GM19455 (cell line): ENCODE measurements around the gene TOR1A.

Experiments used
- ATAC-seq: cut with Tn5 transposase; IDR thresholded peaks from one replicate; pipeline ENCODE4 v1.9.1; 2021; ENCODE audit not compliant: unreplicated experiment

TOR1A gene

DNA sequence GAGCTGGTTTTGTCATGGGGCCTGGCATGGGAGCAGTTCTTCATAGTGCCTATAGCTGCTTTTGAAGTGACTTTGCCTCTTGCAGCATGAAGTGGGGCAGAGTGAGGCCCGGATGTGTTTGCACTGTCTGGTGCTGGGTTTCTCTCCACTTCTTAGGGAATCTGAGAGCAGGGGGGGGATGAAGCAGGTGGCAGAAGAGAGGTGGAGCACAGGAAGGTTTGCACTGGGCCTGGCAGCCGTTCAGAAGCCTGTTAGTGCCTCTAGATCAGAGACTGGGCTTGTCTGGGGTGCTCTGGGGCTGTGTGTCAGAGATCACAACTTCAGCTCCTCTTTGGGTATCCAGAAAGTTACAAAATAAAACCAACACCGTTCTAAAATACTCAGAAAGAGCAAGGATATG is 29.7 kb upstream of the TOR1A start:
- no peak for ATAC-seq

GRCh38 chr9:129852579-129852978 is 28.6 kb upstream of the TOR1A start:
- ATAC-seq = no peak

GRCh38 chr9:129851821-129852220 is 27.9 kb upstream of the TOR1A start:
- ATAC-seq = no peak

DNA sequence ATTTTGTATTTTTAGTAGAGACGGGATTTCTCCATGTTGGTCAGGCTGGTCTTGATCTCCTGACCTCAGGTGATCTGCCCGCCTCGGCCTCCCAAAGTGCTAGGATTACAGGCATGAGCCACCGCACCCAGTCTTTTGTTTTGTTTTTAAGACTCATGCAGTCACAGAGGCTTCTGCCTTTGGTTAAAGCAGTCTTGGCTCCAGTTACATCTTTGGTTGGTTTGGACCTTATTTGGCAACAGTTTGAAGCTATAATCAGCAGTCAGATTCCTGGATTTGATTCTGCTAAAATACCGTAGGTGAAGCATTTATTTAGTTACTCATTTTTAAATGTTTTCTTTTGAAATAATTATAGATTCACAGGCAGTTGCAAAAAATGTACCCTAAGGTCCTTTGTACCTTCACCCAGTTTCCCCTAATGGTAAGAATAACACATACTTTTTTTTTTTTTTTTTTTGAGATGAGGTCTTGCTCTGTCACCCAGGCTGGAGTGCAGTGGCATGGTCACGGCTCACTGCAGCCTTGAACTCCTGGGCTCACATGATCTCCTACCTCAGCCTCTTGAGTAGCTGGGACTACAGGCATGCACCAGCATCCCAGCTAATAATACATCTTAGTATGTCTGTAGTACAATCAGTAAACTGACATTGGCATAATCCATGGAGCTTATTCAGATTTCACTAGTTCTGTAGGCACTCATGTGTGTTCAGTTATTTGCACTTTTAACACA is 27.1 kb upstream of the TOR1A start:
- ATAC-seq = no peak

DNA sequence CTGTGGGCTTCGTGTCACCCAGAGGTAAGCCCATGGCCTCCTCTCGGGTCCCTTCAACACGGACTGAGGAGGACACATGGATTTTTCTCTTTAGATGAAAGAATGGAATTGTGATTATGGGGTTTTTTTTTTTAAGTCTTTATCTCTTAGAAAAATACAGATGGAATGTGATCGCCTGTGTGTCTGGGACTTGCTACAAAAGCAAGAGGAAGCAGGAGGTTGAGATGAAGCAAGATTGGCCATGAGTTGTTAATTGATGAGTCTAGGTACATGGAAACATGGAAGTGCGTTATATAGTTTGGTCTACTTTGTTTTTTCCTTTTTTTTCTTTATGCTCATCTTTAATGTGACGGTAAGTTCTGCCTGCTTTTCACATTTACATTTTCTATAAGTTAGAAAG is 26.0 kb upstream of the TOR1A start:
- no peak for ATAC-seq

- no peak for ATAC-seq
Observed at GRCh38 chr9:129848712-129849441, 24.9 kb upstream of the TOR1A start.

DNA sequence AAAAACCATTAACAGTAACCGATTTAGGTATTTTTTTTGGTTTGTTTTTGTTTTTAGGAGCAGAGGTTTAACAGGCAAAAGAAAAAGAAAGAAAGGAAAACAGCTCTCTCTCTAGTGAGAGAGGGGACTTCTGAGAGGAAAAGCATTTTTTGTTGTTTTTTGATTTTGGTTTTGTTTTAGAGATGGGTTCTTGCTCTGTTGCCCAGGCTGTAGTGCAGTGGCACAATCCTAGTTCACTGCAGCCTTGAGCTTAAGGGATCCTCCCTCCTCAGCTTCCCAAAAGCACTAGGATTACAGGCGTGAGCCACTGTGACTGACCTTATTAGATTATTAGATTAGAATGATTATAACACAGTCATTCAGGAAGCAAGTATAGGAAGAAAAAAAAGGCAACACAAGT is 21.4 kb upstream of the TOR1A start:
- ATAC-seq = no peak

- ATAC-seq = no peak
Observed at GRCh38 chr9:129841071-129841470, 17.1 kb upstream of the TOR1A start.

GRCh38 chr9:129840034-129840433 is 16.1 kb upstream of the TOR1A start:
- no peak for ATAC-seq

GRCh38 chr9:129839324-129840023 is 15.5 kb upstream of the TOR1A start:
- ATAC-seq = no peak

GRCh38 chr9:129838707-129839259 is 14.8 kb upstream of the TOR1A start:
- no peak for ATAC-seq

DNA sequence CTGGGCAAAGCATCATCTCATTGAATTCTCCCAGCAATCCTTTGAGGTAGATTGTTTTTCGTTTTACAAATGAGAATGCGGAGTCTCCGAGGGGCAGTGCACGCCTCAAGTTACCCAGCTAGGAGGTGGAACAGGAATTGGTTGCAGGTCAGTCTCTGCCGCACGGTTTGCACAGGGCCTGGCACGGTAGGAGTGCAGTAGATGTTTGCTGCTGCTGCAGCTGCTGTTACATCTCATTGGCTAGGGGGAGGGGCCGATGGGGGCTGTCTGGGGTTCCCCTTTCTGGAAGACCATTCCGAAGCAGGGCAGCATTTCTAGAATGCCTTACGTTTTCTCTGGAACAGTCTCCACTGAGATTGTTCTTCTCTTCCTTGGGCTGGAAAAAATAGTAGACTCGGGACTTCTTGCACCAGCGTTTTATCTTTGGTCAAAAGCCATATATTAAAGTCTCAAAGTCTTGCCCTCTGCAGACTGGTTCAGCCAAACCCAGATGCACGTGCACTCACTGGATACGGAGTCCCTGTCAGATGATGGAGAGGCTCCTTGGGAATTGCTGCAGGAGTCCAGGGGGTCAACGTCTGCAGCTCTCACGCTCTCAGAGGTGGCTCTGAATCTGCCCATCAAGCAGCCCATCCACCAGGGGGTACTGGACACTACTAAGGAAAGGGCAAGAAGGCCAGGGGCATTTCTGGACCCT is 12.5 kb upstream of the TOR1A start:
- no peak for ATAC-seq

GRCh38 chr9:129835860-129836223 is 11.9 kb upstream of the TOR1A start:
- peak; percentile 7 for ATAC-seq

DNA sequence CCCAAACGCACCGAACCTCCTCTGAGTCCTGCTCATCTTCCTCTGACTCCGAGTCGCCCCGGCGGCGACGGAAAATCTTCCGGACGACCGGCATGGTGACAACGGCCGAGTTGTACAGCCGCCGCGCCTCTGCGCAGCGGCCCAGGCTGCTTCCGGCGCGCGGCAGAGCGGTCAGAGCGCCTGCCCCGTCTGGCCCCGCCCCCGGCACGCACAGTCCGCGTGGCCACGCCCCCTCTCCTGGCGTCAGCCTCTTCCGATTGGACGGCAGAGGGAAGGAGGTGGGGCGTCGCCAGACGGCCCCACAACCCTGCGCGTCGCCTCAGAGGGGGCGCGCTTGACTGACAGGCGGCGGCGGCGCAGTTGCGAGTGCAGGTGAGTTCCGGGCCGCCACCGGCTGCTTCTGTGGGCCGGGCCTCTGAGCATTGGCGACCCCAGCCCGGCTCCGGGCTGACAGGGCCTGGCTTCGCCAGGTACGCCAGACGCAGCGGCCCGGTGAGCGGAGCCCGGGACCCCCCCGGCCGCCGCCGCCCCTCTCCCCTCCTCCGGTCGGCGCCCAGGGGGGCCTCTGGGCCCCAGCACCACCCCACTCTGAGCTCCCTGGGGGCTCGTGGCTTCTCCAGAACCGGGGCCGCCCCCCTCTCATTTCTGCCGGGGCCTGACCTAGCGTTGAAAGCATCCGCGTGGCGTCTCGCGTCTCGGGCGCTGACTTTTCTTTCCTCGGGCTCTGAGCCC is 11.4 kb upstream of the TOR1A start, which contains the start of the genes C9orf78 and USP20:
C9orf78 (minus strand) TSS at position 148 of the 732 bp plus-strand sequence; CDS start at position 94, 54 bp downstream.
USP20 (plus strand) TSS at position 331 of the 732 bp plus-strand sequence. CDS start 17,098 bp downstream, outside the sequence.
- ATAC-seq = peak; percentile 92

DNA sequence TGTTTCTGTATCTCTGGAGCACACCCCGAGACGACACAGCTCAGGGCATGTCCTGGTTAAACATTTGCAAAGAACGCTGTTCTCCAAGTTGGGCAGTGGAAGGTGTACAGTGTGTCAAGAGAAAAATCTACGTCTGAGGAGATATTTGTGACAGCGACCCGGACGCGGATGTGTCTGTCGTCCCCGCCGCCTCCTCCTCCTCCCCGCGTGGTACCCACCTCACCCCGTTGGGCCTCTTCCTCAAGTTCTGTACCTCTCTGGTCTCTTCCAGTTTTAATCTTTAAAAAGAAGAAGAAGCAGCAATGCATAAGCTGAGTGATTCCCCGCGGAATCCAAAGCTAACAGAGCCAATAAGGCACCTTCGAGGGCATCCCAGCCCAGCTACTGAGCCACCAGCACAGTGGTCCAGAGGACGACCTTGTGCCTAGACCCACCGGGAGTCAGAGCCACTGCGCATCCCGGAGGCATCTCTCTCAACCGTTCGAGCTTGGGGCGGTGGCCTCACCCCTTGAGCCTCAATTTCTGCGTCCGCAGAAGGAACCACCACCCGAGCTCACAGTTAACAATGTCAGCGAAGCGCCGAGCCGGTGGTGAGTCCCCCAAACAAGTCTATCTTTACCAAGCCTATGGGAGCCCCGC is 10.7 kb upstream of the TOR1A start:
- peak; percentile 31 for ATAC-seq

- no peak for ATAC-seq
Observed at GRCh38 chr9:129832982-129833381, 9.0 kb upstream of the TOR1A start.

DNA sequence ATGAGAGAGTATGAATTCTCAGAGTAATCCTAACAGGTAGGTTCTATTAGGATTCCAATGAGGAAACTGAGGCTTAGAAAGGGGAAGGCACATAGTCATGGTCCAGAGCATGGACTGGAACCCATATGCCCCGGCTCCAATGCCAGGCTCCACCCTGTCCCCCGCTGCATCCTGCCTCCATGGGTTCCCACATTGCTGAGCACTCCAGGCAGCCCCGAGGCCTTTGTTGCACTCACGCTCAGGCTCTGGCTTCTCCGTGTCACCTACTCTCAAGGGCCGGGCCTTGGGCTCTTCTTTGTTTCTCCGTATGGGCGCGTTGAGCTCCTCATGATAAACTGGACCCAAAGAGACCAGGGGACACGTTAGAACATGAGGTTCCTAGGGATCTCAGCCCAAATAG is 5.0 kb upstream of the TOR1A start:
- no peak for ATAC-seq

DNA sequence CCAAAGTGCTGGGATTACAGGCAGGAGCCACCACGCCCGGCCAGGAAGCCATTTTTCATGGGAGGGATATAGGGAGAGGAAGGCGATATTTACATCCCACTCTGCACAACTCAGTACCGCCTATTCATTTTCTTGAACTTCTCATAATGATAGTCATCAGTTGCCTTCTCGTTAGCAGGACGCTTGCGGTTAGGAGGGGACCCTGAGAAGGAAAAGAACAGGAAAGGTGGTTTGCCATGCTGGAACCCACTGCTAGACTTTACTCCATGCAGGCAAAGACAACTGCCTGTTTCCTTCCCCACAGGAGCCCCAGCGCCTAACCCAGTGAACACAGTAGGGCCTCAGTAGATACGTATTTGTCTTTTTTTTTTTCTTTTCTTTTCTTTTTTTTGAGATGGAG is 4.1 kb upstream of the TOR1A start:
- ATAC-seq = no peak

DNA sequence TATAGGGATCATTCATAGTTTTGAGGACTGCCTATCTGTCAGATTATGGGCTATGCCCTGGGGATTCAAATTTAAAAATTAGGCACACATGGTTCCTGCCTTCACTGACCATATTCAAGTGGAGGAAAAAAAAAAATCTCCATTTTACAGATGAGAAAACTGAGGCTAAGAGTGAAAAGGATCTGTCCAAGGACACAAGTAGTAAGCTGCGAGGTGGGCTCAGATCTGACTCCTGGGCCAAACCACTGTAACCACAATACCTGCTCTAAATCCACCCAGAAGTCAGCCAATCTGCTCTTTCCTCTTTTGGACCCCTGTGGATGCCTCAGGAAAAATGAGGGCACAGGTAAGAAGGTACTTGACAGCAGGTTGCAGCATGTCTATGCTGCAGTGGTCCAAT is 2.8 kb upstream of the TOR1A start:
- ATAC-seq = no peak

DNA sequence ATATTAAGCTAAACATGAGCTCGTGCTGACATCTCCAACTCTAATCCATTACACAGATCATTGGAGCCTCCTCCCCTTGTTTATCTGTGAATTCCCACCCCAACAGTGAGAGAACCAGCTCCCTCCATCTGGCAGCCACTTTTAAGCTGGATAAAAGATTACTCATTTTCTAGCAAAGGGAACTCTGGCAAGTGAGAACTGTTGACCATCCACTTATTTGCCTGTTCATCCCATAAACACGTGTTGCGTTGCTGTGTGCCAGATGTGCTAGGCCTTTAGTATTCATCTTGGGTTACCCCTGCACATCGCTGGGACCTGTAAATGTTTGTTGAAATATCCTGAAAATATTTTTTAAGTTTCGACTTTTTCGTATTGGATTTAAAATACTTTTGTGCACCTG is 2.4 kb upstream of the TOR1A start:
- no peak for ATAC-seq
